OCI-M1 (cell line): Measurements from ENCODE around the gene TRIP12.

Experiments used
- DNase-seq: peaks from one replicate; lab custom pipeline; 2025; lab: John Stamatoyannopoulos, UW

TRIP12 gene

GRCh38 chr2:229715895-229716507, 205.8 kb downstream of the TRIP12 start:
- DNase-seq: peak; percentile 73

DNA sequence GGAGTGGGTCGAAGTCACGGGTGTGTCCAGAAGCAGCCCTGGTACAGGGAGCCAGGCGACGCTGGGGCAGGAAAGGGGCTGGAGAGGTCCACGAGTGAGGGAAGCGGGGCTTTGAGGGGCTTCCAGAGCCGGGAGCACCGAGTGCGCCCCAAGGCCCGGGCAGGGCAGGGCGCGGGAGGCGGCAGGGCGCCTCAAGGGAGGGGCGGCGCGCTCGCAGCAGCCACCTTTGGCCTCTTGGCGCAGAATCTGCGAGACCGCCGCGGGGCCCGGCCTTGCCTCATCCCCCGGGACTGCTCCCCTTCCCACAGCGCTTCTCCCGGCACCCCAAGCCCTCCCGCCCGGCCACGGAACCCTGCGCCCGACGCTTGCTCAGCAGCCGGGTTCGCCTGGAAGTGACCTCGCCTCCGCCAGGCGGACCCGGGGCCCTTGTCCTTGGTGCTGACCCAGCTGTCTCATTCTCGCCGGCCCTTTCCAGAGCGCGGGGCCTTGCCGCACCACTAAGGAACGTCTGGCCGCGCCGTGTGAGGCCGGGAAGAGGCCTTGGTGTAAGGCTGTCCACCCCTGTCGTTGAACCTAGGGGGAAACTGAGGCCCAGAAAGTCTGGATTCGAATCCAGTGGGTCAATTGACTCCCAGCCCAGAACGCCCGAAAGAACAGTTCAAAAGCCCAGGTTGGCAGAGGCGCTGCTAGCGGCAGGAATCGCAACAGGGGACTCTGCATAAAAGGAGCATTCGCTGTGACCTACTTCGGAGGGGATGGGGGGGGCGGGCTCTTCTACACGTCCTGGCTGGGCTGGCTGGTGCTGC, 206.9 kb downstream of the TRIP12 start:
- peak; percentile 41 for DNase-seq

- DNase-seq: peak; percentile 33
Measured at GRCh38 chr2:229714080-229714735, 207.6 kb downstream of the TRIP12 start, which contains the start of gene DNER. Gene DNER (minus strand): TSS chr2:229714555. CDS start chr2:229714423, 132 bp downstream.
